Measurements from ENCODE around the gene GLRX.

Gene GLRX

DNA sequence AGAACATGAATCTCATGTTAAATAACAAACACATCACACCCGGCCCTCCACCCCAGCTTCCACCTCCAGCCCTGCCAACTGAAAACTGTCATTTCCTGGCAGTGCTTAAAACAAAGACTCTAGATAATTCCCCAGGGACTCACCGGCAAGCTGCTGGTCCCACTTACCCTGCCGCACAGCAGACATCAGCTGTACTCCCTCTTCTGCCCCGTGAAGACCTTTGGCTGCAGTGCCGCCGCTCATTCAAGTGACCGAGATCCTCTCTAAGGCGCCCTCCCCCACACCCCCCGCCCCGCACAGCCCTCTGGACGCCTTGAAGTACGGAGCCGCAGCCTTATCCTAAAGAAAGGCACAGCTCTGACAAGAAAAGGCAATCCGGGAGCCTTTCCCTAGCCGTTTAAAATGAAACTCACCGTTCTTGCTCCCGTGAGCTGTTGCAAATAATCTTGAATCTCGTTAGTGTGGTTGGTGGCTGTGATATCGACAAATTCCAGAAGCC is 434 bp downstream of the GLRX start:
- peak; percentile 36 for DNase-seq (ENCODE audit: low read depth)
- no peak for TF ChIP-seq CTCF (IDR thresholded peaks at IDR 0.05; ENCODE audit: insufficient read depth, low read depth, low read length, missing control alignments)
- H3K4me3 ChIP-seq (ENCODE audit: low read length): peak overlapping the region; percentile 89

GRCh38 chr5:95821110-95822021 is 1.2 kb downstream of the GLRX start:
- TF ChIP-seq CTCF (IDR thresholded peaks at IDR 0.05; ENCODE audit: insufficient read depth, low read depth, low read length, missing control alignments): no peak
- peak overlapping the region; percentile 89 for H3K4me3 ChIP-seq (ENCODE audit: low read length)
- no peak for DNase-seq (ENCODE audit: low read depth)

- H3K4me3 ChIP-seq (ENCODE audit: low read length): no peak overlapping the region
- no peak for TF ChIP-seq CTCF (IDR thresholded peaks at IDR 0.05; ENCODE audit: insufficient read depth, low read depth, low read length, missing control alignments)
- no peak for DNase-seq (ENCODE audit: low read depth)
Measured at GRCh38 chr5:95818181-95819147, 4.1 kb downstream of the GLRX start.

DNA sequence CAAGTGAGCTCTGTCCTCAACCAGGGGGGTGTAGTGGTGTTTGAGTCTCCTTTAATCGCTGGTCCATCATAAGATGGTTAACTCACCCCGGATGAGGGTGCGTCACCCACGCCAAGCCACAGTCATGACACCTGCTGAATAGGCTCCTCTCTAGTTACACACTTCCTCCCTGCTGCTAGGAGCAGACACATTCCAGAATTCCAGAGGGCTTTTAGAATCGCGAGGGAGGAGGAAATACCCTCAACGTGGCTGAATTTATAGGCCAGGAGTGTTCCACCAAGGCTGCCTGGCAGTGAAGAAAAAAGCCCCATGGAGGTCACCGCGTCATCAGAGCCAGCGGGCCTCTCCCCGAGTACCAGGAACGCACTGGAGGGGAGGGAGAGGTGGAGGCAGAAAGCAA is 5.1 kb downstream of the GLRX start:
- peak; percentile 62 for DNase-seq (ENCODE audit: low read depth)
- no peak for TF ChIP-seq CTCF (IDR thresholded peaks at IDR 0.05; ENCODE audit: insufficient read depth, low read depth, low read length, missing control alignments)
- H3K4me3 ChIP-seq (ENCODE audit: low read length): no peak overlapping the region

DNA sequence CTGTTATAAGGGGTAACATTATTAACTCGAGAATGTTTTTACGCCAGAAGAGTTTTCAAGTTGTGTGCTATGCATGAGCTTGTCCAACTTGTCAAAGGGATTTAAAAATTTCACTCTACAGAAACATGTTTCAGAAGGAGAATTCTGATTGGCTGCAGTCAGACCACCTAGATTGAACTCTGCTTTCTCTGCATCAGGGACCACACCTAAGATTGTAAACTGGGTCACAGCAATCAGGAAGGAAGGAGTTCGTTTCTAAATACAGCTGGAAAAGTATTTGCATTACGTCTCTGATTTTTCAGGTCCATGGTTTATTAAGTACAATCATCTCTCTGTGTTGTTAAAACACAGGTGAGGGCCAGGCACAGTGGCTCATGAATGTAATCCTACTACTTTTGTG is 5.8 kb downstream of the GLRX start:
- no peak overlapping the region for H3K4me3 ChIP-seq (ENCODE audit: low read length)
- DNase-seq (ENCODE audit: low read depth): no peak
- TF ChIP-seq CTCF (IDR thresholded peaks at IDR 0.05; ENCODE audit: insufficient read depth, low read depth, low read length, missing control alignments): no peak

GRCh38 chr5:95816341-95816740 is 6.2 kb downstream of the GLRX start:
- H3K4me3 ChIP-seq (ENCODE audit: low read length): no peak overlapping the region
- no peak for DNase-seq (ENCODE audit: low read depth)
- TF ChIP-seq CTCF (IDR thresholded peaks at IDR 0.05; ENCODE audit: insufficient read depth, low read depth, low read length, missing control alignments): no peak

Measured in epithelial cell of esophagus (primary cell).